Measurements from ENCODE around the gene ATG5. TPM values are rescaled to one million over a fixed set of nuclear protein-coding genes. Genes with fewer than 3 reads are reported as not detected.

The ATG5 gene
- total RNA-seq, 2 experiments from 2014 or later = 18.8 to 31.1 TPM

DNA sequence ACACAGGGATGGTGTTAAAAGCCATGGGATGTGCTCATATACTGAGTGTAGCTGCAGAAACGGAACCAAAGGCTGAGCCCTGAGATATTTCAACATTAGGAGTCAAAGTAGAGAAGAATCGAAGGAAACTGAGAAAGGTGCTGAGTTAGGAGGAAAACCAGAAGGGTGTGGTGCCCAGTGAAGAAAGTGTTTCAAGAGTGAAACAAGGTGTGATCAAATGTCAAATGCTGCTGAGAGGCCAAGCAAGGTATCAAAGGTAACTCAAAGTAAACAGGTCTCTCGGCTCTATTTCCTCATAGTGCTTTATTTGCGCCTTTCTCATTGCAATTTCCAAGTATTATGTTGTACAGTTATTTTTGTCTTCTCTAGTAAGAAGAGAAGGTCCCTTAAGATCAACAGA is 145.4 kb downstream of the ATG5 start:
- Histone ChIP-seq H3K79me2 (ENCODE audit: insufficient read depth, low read depth, low read length) (no peaks in the 10 kb centered on the region), H3K4me3 (ENCODE audit: low read depth, low read length, poor library complexity, severe bottlenecking) (no peak overlapping the region), H2AFZ (ENCODE audit: low read length) (no peak overlapping the region), H3K4me1 (ENCODE audit: insufficient read depth, low read length, poor library complexity, severe bottlenecking) (no peaks in the 10 kb centered on the region), H3K9me2 (ENCODE audit: insufficient read depth, low read length) (no peaks in the 10 kb centered on the region), H3K4me2 (ENCODE audit: low read length) (no peak overlapping the region), H4K20me1 (ENCODE audit: insufficient read depth, low read length) (no peaks in the 10 kb centered on the region), H3K36me3 (ENCODE audit: insufficient read depth, low read length) (no peaks in the 10 kb centered on the region), H3K27ac (ENCODE audit: low read depth, low read length, poor library complexity, severe bottlenecking) (no peak overlapping the region), H3K9me3 (ENCODE audit: low read length) (no peaks in the 10 kb centered on the region)
- CTCF ChIA-PET (ENCODE audit: unreplicated experiment) = no interaction called here
- POLR2A ChIA-PET = no interaction called here
- DNase-seq (ENCODE audit: low spot score) = no peak
- no peak for TF ChIP-seq EZH2phosphoT487 (IDR thresholded peaks at IDR 0.05; ENCODE audit: borderline replicate concordance, low read depth, low read length)
- TF ChIP-seq, protein P1, sequence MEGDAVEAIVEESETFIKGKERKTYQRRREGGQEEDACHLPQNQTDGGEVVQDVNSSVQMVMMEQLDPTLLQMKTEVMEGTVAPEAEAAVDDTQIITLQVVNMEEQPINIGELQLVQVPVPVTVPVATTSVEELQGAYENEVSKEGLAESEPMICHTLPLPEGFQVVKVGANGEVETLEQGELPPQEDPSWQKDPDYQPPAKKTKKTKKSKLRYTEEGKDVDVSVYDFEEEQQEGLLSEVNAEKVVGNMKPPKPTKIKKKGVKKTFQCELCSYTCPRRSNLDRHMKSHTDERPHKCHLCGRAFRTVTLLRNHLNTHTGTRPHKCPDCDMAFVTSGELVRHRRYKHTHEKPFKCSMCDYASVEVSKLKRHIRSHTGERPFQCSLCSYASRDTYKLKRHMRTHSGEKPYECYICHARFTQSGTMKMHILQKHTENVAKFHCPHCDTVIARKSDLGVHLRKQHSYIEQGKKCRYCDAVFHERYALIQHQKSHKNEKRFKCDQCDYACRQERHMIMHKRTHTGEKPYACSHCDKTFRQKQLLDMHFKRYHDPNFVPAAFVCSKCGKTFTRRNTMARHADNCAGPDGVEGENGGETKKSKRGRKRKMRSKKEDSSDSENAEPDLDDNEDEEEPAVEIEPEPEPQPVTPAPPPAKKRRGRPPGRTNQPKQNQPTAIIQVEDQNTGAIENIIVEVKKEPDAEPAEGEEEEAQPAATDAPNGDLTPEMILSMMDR (conservative IDR thresholded peaks at IDR 0.05; ENCODE audit: low read length) = no peak
- intact Hi-C loops (cut with micrococcal nuclease; ENCODE audit: unreplicated experiment) = no loop called here
- no TSS peak for BruUV-seq (replicated peaks)

DNA sequence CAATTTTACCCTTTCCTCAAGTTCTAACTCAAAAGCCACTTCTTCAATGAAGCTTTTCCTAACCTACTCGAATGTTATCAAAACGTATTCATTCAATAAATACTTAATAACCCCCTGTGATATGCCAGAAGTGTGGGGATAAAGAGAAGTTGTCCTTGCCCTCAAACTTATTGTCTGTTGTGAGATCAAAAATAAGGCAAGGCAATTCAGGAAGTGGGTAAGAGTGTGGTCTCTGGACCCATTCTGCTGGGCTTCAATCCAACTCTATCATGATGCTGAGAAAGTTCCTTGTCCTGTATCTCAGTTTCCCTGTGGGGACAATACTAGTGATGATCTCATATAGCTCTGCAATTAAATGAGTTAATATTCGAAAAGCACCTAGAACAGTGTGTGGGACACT is 146.7 kb downstream of the ATG5 start:
- no peak for DNase-seq (ENCODE audit: low spot score)
- Histone ChIP-seq H3K4me3 (ENCODE audit: low read depth, low read length, poor library complexity, severe bottlenecking) (no peak overlapping the region), H3K79me2 (ENCODE audit: insufficient read depth, low read depth, low read length) (no peaks in the 10 kb centered on the region), H3K9me3 (ENCODE audit: low read length) (no peaks in the 10 kb centered on the region), H3K36me3 (ENCODE audit: insufficient read depth, low read length) (no peaks in the 10 kb centered on the region), H2AFZ (ENCODE audit: low read length) (no peak overlapping the region), H4K20me1 (ENCODE audit: insufficient read depth, low read length) (no peaks in the 10 kb centered on the region), H3K9me2 (ENCODE audit: insufficient read depth, low read length) (no peaks in the 10 kb centered on the region), H3K4me1 (ENCODE audit: insufficient read depth, low read length, poor library complexity, severe bottlenecking) (no peaks in the 10 kb centered on the region), H3K4me2 (ENCODE audit: low read length) (no peak overlapping the region), H3K27ac (ENCODE audit: low read depth, low read length, poor library complexity, severe bottlenecking) (no peak overlapping the region)
- POLR2A ChIA-PET = interaction anchor here (0.6 to 1.4 kb wide), 6 partner anchors 9 to 38 kb away, joined by 3 to 6 read pairs (median 4); no protein-coding TSS in a partner anchor
- intact Hi-C loops (cut with micrococcal nuclease; ENCODE audit: unreplicated experiment) = loop anchor here (10.0 kb wide), 1 partner anchor 1534 kb away; no protein-coding TSS in a partner anchor
- CTCF ChIA-PET (ENCODE audit: unreplicated experiment) = no interaction called here
- no peak for TF ChIP-seq EZH2phosphoT487 (IDR thresholded peaks at IDR 0.05; ENCODE audit: borderline replicate concordance, low read depth, low read length)
- TF ChIP-seq, protein P1 (conservative IDR thresholded peaks at IDR 0.05; ENCODE audit: low read length) = no peak
- no TSS peak for BruUV-seq (replicated peaks)

DNA sequence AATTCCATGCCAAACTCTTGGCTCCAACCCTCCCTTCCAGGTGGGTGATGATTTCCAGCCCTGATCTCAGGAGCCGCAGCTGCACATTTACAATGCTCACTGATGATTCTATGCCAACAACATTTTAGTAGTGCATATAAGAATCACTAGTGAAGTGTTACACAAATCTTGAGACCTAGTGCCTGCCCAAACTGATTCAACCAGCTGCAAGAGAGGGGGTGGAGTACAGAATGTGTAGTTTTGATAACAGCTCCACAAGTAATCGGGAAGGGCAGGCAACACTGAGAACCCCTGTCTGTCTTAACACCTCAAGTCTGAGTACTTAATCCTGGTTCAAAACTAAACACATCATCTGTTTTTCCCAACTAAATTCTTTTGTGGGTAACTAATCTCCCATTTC is 147.8 kb downstream of the ATG5 start:
- ChIA-PET CTCF (ENCODE audit: unreplicated experiment) (no interaction called here), POLR2A (interaction anchor here (1.0 kb wide), 1 partner anchor 39 kb away, joined by 3 read pairs; no protein-coding TSS in a partner anchor)
- H3K4me2 ChIP-seq (ENCODE audit: low read length) = no peak overlapping the region
- no peak for DNase-seq (ENCODE audit: low spot score)
- intact Hi-C loops (cut with micrococcal nuclease; ENCODE audit: unreplicated experiment) = loop anchor here (10.0 kb wide), 1 partner anchor 1533 kb away; no protein-coding TSS in a partner anchor
- H3K27ac ChIP-seq (ENCODE audit: low read depth, low read length, poor library complexity, severe bottlenecking) = no peak overlapping the region
- no peak overlapping the region for H2AFZ ChIP-seq (ENCODE audit: low read length)
- TF ChIP-seq, protein P1 (conservative IDR thresholded peaks at IDR 0.05; ENCODE audit: low read length) = no peak
- no peak for TF ChIP-seq EZH2phosphoT487 (IDR thresholded peaks at IDR 0.05; ENCODE audit: borderline replicate concordance, low read depth, low read length)
- no peaks in the 10 kb centered on the region for H3K36me3 ChIP-seq (ENCODE audit: insufficient read depth, low read length)
- no TSS peak for BruUV-seq (replicated peaks)
- H3K4me1 ChIP-seq (ENCODE audit: insufficient read depth, low read length, poor library complexity, severe bottlenecking) = no peaks in the 10 kb centered on the region
- no peaks in the 10 kb centered on the region for H4K20me1 ChIP-seq (ENCODE audit: insufficient read depth, low read length)
- no peaks in the 10 kb centered on the region for H3K9me2 ChIP-seq (ENCODE audit: insufficient read depth, low read length)
- H3K9me3 ChIP-seq (ENCODE audit: low read length) = no peaks in the 10 kb centered on the region
- no peak overlapping the region for H3K4me3 ChIP-seq (ENCODE audit: low read depth, low read length, poor library complexity, severe bottlenecking)
- H3K79me2 ChIP-seq (ENCODE audit: insufficient read depth, low read depth, low read length) = no peaks in the 10 kb centered on the region
